Lower leg skin (tissue), 3 donors: ENCODE data around the gene TACR3.

ENCODE experiments used
- POLR2A ChIP-seq, 2 donors: fragments of 450-650 bp; IDR thresholded peaks; one replicate each; pipeline ENCODE4 v1.6.1; 2016 to 2017; ENCODE audit warnings: antibody characterized with exemption in 2 of 2, mild to moderate bottlenecking in 1 of 2, moderate library complexity in 1 of 2
- TF ChIP-seq, protein P1 (sequence below), 3 donors: fragments of 450-650 bp; IDR thresholded peaks; one replicate each; pipeline ENCODE4 v1.5.1; 2016; ENCODE audit warnings: antibody characterized with exemption in 3 of 3, mild to moderate bottlenecking in 3 of 3, moderate library complexity in 2 of 3

DNA sequence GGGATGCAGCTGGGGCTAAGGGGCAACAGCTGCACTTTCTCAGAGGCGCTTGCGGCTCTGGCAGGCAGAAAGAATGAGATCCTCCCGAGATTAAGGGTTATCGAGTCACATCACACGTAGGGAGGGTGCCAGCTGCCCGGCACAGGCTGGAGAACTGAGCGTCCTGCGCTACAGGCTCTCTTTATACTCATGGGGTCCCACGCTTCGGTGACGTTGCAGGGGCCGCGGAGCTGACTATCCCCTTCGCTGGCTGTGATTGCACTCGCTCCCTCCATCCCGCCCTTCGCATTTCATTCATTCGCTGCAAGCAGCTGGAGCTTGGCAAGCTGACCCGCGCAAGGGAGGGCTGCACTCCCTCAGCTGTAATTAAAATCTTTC, at the start of gene TACR3:
- TF ChIP-seq, protein P1, sequence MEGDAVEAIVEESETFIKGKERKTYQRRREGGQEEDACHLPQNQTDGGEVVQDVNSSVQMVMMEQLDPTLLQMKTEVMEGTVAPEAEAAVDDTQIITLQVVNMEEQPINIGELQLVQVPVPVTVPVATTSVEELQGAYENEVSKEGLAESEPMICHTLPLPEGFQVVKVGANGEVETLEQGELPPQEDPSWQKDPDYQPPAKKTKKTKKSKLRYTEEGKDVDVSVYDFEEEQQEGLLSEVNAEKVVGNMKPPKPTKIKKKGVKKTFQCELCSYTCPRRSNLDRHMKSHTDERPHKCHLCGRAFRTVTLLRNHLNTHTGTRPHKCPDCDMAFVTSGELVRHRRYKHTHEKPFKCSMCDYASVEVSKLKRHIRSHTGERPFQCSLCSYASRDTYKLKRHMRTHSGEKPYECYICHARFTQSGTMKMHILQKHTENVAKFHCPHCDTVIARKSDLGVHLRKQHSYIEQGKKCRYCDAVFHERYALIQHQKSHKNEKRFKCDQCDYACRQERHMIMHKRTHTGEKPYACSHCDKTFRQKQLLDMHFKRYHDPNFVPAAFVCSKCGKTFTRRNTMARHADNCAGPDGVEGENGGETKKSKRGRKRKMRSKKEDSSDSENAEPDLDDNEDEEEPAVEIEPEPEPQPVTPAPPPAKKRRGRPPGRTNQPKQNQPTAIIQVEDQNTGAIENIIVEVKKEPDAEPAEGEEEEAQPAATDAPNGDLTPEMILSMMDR (IDR thresholded peaks at IDR 0.05) = no peak
- no peak for TF ChIP-seq POLR2A (IDR thresholded peaks at IDR 0.05)
